Activated T-cell treated with anti-CD3 and anti-CD28 coated beads, Interleukin-2, amount 50 U/mL, for 48 hours (primary cell): ENCODE measurements around the gene TARBP2.

Source experiments
- DNase-seq, 2 experiments: peaks; one replicate each; pipeline ENCODE4 v3.0.0-alpha.2; 2020

Gene TARBP2, protein sequence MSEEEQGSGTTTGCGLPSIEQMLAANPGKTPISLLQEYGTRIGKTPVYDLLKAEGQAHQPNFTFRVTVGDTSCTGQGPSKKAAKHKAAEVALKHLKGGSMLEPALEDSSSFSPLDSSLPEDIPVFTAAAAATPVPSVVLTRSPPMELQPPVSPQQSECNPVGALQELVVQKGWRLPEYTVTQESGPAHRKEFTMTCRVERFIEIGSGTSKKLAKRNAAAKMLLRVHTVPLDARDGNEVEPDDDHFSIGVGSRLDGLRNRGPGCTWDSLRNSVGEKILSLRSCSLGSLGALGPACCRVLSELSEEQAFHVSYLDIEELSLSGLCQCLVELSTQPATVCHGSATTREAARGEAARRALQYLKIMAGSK

GRCh38 chr12:53500776-53501614 lies at the start of gene TARBP2:
Gene TARBP2 (plus strand): TSS chr12:53501283. CDS start chr12:53501409, 126 bp downstream.
- peak; percentile 99 for DNase-seq

- DNase-seq, result peak; percentile 97
Observed at GRCh38 chr12:53451661-53452158, 49.4 kb upstream of the TARBP2 start, which contains the start of gene PCBP2. Gene PCBP2 (plus strand): TSS chr12:53452102. CDS start chr12:53454801, 2,699 bp downstream.

GRCh38 chr12:53452159-53453077 lies 48.7 kb upstream of the TARBP2 start:
- peak; percentile 83 to 84 for DNase-seq

DNA sequence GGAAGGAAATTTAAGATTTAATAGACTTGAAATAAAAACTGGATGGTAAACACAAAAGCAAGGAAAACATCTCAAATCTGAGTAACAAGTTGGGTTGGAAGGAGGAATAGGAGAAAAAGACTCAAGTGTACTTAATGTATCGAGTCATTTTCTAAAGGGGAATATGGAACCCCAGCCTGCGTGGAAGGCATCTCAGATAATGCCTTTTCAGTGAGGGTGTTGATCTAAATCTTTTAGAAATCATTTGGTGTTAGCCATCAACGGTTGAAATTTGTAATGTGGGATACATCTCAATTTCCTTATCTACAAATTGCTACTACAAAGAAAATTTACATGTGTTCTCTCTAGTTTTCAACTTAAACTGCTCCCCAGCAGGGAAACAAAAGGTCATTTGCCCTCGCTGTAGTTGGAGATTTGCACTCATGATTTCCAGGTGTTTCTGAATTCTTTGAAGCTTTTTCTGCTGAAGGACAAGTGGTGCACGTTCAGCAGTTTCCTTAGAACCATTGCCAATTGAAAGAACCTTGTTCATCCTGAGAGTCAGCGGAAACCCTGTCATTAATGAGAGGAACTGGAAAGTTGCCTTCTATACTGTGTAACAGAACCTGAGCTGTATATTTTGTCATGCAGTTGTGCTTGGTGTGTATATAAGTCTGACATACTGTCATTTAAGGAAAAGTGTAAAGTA lies 47.0 kb upstream of the TARBP2 start:
- no peak for DNase-seq

DNA sequence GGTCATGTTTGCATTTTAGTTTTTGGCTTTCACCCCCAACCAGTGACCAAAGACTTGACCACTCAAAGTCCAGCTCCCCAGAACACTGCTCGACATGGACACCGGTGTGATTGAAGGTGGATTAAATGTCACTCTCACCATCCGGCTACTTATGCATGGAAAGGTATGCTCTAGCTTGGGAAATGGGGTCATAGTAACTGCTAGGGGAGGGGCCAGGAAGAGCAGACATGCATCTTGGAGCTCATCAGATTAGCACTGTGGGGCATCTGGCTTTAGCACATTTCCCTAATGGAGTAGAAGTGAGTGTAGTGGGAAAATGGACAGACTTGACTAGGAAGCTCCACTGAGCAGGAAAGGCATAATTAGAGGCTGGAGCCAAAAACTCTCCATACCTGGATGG lies 46.4 kb upstream of the TARBP2 start:
- DNase-seq, result no peak

DNA sequence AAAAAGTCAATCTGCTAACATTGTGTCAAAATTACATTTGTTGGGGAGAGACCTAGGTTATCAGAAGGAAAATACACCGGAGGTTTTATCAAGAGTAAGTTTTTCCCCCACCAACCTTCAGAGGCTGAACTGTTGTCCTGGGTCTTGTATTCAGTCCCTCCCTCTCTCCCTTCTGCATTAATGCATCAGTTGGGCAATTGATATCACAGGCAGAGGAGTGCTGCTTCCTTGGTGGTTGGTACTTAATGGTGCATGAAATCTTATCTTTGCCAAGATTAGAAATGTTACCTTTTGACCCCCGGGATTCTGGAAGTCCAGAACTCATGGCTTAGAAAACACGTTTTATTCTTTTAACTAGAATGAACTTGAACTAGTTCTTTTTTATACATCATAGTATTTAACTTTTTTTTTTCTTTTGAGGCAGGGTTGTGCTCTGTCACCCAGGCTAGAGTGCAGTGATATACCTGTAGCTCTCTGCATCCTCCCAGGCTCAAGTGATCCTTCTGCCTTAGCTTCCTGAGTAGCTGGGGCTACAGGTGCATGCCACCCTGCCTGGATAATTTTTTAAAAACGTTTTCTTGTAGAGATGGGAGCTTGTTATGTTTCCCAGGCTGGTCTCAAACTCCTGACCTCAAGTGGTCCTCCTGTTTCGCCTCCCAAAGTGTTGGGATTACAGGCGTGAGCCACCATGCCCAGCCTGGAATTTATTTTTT lies 44.3 kb upstream of the TARBP2 start:
- DNase-seq, result no peak

- DNase-seq, result no peak
Observed at GRCh38 chr12:53459097-53459496, 42.0 kb upstream of the TARBP2 start.

- peak in 1 of 2 experiments; percentile 14 for DNase-seq
Observed at GRCh38 chr12:53461059-53461458, 40.0 kb upstream of the TARBP2 start.

GRCh38 chr12:53461591-53461990 lies 39.5 kb upstream of the TARBP2 start:
- peak in 1 of 2 experiments; percentile 16 for DNase-seq

- peak in 1 of 2 experiments; percentile 17 for DNase-seq
Observed at GRCh38 chr12:53462935-53463334, 38.1 kb upstream of the TARBP2 start.

GRCh38 chr12:53463802-53464560 lies 37.1 kb upstream of the TARBP2 start:
- peak in 1 of 2 experiments; percentile 12 for DNase-seq

DNA sequence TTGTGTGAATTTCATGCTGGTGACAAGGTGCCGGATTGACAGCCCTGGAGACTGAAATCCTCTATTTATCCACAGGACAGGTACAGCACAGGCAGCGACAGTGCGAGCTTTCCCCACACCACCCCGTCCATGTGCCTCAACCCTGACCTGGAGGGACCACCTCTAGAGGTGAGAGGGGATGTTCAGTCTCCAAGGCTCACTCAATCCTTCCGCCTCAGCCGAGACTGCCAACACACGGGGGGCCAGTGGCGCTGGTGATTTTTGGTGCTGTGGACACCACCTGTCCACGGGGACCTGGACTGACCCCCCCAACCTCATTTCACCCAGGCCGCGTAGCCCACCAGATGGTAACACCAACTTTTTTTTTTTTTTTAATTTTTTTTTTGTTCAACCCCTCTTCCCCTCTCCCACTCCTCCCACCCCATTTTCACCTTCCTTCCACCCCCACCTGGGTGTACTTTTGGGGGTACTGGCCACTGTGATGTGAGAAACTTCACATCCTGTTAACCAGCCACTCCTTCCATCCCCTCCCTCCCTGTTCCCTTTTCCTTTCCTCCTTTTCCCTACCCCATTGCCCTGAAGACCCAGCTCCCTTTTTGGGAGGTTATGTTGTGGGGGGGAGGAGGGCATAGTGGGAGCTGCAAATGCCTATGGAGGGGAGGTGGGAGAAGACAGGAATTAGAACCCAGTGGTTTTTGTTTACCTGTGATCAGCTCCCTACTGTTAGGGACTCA lies 36.2 kb upstream of the TARBP2 start:
- DNase-seq, result no peak

- no peak for DNase-seq
Observed at GRCh38 chr12:53465679-53466078, 35.4 kb upstream of the TARBP2 start.

- DNase-seq, result no peak
Observed at GRCh38 chr12:53466640-53467039, 34.4 kb upstream of the TARBP2 start.

- DNase-seq, result no peak
Observed at GRCh38 chr12:53467082-53467481, 34.0 kb upstream of the TARBP2 start.

GRCh38 chr12:53467880-53468279 lies 33.2 kb upstream of the TARBP2 start:
- DNase-seq, result no peak

DNA sequence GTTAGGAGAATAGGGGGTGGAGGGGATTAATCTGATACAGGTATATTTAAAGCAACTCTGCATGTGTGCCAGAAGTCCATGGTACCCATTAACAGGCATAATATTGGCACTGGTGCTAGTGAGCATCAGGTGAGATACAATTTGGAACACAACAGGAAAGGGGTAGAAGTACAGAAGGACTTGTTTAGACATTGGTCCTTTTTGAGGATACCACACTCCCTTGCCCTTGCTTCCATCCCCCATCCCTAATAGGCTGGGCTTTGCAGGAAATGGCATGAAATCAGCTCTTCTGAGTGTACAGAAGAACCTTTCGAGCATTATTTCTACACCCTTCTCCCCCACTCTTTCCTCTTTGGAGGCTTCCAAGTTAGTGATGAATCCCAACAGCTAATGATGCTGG lies 32.8 kb upstream of the TARBP2 start:
- peak in 1 of 2 experiments; percentile 17 for DNase-seq

GRCh38 chr12:53472056-53472582 lies 29.0 kb upstream of the TARBP2 start:
- DNase-seq, result no peak

DNA sequence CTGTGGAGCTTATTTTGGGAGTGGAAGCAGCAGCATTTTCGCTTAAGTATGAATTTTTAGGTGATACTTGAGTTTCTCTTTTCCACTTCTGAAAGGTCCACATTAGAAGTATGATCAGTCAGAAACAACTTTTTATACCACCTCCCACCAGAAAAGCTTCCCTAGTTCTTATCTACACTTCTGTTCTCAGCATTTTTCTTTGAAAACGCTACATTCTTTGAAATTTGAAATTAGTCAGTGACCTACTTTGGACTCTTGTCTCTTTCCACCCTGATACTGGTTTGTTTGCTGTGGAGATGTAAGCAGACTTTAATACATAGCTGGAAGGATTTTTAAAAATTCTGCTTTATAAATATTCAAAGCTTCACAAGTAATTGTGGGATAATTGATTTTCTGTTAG lies 27.0 kb upstream of the TARBP2 start:
- no peak for DNase-seq
